ENCODE data around the gene PRRT4. TPM values are rescaled to one million over a fixed set of nuclear protein-coding genes. Genes with fewer than 3 reads are reported as not detected.
A peak's percentile ranks its signal among the peaks of the same experiment; 100 is the strongest.

PRRT4 gene
- total RNA-seq, 6 experiments from 2014 or later = not detected

DNA sequence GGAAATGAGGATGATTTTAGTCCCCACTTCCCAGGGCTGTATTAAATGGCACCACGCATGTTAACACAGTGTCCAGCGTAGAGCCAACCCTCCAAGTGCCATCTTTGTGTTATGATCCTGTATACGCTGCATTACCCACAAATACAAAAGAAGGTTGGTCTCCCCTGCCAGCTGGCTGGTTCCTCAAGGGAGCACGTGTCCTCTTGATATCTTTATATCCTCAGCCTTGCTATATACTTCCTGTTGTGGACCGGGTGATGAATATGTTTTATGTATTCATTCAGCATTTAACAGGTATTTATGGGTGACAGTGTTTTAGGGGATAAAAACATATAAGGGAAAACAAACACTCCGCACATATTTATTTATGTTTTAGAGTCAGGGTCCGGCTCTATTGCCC, 23.2 kb upstream of the PRRT4 start:
- no peak for TF ChIP-seq CTCF (IDR thresholded peaks at IDR 0.05)
- Mint-ChIP-seq H3K27me3 (ENCODE audit: insufficient read depth) (peaks cover 12% of the 10 kb centered on the region), H3K27ac (no peak overlapping the region), H3K9me3 (no peaks in the 10 kb centered on the region), H3K4me1 (ENCODE audit: low read depth) (peaks cover 5% of the 10 kb centered on the region), H3K36me3 (ENCODE audit: low read depth) (no peaks in the 10 kb centered on the region), H3K4me3 (no peak overlapping the region)
- DNase-seq = no peak

GRCh38 chr7:128383776-128384175, 22.3 kb upstream of the PRRT4 start:
- Mint-ChIP-seq H3K36me3 (ENCODE audit: low read depth) (no peaks in the 10 kb centered on the region), H3K27ac (no peak overlapping the region), H3K4me3 (no peak overlapping the region), H3K4me1 (ENCODE audit: low read depth) (peaks cover 5% of the 10 kb centered on the region), H3K27me3 (ENCODE audit: insufficient read depth) (peaks cover 12% of the 10 kb centered on the region), H3K9me3 (no peaks in the 10 kb centered on the region)
- no peak for DNase-seq
- TF ChIP-seq CTCF (IDR thresholded peaks at IDR 0.05) = no peak

DNA sequence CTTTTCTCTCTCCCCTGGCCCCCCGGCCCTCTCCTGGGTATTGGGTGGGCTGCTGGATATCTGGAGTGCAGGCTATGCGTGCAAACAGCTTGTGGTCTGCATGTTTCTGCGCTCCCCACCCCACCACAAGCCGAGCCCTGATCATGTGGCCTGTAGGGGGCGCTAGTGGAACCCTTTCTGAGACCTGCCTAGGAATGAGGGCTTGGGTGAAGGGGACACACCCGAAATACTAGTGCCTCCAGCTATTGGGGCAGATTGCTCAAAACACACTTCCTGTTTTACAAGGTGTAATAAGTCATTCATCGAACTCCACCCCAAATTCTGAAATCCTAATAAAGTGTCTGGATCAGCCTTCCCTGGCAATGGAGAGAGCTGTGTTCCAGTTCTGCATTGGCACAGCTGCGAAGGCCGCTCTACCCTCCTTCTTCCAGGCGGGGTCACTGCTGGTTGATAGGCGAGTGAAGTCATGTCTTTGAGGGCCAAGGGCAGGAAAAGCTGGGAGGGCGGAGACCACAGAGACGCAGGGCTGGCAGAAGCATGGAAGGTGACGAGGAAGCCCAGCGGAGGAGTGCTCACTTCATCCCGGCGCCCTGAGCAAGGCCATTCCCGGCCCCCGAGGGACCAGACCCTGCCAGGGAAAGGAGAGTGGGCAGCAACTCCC, 19.8 kb upstream of the PRRT4 start:
- Mint-ChIP-seq H3K27me3 (ENCODE audit: insufficient read depth) (peaks cover 28% of the 10 kb centered on the region), H3K4me1 (ENCODE audit: low read depth) (no peaks in the 10 kb centered on the region), H3K9me3 (no peaks in the 10 kb centered on the region), H3K36me3 (ENCODE audit: low read depth) (no peaks in the 10 kb centered on the region), H3K27ac (no peak overlapping the region), H3K4me3 (no peak overlapping the region)
- TF ChIP-seq CTCF (IDR thresholded peaks at IDR 0.05) = peak; percentile 82
- DNase-seq = no peak

GRCh38 chr7:128380483-128381106, 19.1 kb upstream of the PRRT4 start:
- H3K4me1 Mint-ChIP-seq (ENCODE audit: low read depth) = no peaks in the 10 kb centered on the region
- no peak overlapping the region for H3K27ac Mint-ChIP-seq
- no peak for DNase-seq
- no peaks in the 10 kb centered on the region for H3K36me3 Mint-ChIP-seq (ENCODE audit: low read depth)
- H3K4me3 Mint-ChIP-seq = no peak overlapping the region
- no peaks in the 10 kb centered on the region for H3K9me3 Mint-ChIP-seq
- TF ChIP-seq CTCF (IDR thresholded peaks at IDR 0.05) = no peak
- H3K27me3 Mint-ChIP-seq (ENCODE audit: insufficient read depth) = peaks cover 29% of the 10 kb centered on the region

- Mint-ChIP-seq H3K4me3 (no peak overlapping the region), H3K27me3 (ENCODE audit: insufficient read depth) (peaks cover 28% of the 10 kb centered on the region), H3K36me3 (ENCODE audit: low read depth) (no peaks in the 10 kb centered on the region), H3K27ac (no peak overlapping the region), H3K4me1 (ENCODE audit: low read depth) (no peaks in the 10 kb centered on the region), H3K9me3 (no peaks in the 10 kb centered on the region)
- no peak for DNase-seq
- TF ChIP-seq CTCF (IDR thresholded peaks at IDR 0.05) = no peak
Observed at GRCh38 chr7:128379900-128380479, 18.5 kb upstream of the PRRT4 start.
